HG03378 (cell line): ENCODE measurements around the gene TP73.

ENCODE experiments used
- ATAC-seq: cut with Tn5 transposase; IDR thresholded peaks from one replicate; pipeline ENCODE4 v1.9.1; 2021; ENCODE audit warnings: mild to moderate bottlenecking, moderate library complexity; ENCODE audit not compliant: unreplicated experiment

TP73 gene

DNA sequence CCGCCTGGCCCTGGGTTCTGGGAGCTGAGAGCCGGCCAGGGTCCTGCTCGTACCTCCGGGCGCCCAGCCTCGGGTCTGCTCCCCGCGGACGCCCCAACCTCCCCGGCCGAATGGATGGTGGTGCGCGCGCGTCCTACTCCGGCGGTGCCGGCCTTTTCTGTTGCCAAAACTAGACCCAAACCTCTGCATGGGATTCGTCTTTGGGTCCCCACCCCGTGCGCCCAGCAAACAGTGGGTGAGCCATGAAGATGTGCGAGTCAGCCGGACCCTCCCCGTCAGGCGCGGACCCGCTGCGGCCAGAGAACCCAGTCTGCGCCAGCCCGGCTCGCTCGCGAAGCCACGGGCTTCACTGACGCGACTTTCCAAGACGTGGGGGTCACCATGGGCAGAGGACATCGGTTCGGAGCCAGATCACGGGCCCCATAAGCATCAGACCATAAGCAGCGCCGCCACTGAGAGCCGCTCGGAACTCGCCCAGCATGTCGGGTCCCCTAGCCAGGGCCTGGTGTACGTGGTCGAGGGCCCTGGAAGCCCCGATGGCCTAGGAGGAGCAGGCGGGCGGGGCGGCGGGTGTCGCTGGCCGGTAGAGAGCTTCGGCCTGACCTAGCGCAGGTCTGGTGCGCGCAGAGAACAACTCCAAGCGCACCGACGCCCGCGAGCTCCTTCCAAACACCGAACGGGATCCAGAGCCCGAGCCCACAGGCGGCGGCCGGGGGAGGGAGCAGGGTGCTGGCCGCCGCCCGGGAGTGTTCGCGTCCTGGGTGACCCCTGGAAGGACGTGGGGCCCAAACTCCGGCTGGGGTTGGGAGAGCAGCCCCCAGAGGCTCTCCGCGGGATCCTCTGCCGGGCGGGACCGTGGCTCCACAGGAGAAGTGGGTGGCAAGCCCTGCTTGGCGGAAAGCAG, 1.0 kb upstream of the TP73 start:
- ATAC-seq = no peak

DNA sequence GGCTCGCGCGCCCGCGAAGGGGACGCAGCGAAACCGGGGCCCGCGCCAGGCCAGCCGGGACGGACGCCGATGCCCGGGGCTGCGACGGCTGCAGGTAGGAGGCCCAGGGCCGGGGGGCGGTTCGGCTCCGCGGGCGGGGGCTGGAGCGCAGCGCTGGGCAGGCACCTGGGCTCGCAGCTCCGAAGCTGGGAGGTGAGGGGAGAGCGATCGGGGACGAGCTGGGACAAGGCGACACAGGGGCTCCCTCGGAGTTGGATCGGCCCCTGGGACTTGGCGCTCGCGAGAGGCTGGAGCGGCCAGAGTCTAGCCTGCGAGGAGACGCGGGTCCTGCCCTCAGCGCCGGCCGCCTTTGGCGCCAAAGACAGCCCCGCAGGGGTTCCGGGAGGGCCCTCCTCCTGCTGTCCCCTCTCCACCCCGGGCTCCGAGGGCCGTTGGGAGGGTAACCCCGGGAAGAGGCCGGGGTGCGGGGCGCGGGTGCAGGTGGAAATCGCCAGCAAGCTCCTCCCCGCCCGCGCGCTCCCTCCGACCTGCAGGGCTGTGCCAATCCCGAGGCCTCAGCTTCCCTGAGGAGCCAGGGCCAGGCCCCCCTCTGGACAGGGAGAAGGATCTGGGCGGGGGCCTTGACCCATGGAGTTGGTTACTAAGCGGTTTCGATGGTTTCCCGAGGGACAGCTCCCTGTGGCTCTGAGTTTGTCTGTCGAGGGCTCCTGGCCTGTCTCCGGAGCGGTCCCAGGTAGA, 401 bp downstream of the TP73 start:
- ATAC-seq = no peak

DNA sequence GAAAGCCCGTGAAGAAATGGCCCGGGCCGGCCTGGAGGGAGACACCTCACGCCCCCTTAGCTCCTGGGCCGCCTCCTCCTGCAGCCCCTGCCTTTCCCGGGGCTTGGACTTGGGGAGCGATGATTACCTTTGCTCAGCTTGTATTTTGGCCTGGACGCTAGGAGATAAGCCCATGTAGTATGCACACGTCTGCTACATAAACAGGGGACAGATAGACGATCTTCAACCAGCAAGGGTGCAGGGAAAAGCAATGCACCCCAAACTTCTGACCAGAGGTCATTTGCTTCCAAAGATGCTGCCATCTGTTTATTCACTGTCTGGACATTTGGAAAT, 936 bp downstream of the TP73 start:
- ATAC-seq = no peak

DNA sequence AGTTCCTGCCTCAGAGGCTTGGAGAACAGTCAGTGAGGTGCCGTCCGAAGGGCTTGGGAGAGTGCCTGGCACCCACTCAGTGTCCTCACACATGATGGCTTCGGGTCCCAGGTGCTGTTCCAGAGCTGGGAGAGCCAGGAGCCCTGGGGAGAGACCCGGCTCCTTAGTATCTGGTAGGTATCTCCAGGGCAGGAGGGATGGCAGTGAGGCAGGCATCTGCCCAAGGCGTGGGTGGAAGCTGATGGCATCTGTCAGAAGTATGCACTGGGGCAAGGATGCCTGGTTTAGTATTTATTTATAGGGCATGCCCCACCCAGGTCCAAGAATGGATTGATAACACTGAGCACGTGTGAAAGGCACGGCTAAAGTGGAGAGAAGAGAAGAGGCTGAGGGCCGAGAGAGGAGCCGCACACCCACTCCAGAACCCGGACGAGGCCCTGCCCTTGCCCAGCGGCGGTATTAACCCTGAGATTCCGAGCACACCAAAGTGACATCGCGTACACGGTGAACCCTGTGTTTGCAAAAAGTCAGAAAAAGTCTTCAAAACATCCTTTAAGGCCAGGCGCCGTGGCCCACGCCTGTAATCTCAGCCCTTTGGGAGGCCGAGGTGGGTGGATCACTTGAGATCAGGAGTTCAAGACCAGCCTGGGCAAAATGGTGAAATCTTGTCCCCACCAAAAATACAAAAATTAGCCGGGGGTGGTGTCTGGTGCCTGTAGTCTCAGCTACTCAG, 2.4 kb downstream of the TP73 start:
- no peak for ATAC-seq

DNA sequence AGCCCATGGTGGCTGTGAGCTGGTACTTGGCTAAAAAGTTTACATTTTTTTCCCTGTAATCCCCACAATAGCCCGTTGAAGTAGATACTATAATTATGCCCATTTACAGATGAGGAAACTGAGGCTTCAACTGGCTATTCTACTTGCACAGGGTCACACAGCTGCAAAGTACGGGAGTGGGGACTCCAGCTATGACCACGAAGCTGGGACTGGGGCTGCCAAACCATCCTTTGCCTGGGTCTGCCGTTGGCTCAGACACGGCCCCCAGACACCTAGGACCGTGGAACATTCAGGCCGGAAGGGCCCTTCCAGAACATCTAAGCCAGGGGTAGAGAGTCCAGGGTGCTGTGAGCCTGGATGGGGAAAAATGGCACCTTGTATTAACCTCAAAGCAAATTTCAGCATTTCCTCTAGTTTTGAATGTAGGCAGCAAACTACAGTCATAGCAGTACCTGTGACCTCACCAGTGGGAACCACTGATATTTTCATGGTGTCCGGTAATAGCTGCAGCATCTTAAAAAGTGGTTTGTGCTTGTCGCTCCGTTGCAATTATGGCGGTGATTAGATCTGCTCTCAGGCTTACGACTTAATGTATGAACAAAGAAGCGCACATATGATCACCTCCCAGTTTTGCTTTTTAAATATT, 4.3 kb downstream of the TP73 start:
- ATAC-seq = peak; percentile 71

DNA sequence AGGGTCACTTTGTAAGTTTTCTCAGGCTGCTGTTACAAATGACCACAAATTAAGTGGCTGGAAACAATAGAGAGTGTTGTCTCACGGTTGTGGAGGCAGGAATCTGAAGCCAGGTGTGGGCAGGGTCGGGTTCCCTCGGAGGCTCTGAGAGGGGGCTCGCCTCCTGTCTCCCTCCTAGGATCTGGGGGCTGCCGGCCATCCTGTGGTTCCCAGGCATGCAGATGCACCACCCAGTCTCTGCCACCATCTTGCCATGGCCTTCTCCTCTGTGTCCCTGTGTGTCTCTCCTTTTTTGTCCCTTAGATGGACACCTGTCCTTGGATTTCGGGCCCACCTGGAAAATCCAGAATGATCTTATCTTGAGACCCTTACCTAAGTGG, 4.8 kb downstream of the TP73 start:
- ATAC-seq = no peak

DNA sequence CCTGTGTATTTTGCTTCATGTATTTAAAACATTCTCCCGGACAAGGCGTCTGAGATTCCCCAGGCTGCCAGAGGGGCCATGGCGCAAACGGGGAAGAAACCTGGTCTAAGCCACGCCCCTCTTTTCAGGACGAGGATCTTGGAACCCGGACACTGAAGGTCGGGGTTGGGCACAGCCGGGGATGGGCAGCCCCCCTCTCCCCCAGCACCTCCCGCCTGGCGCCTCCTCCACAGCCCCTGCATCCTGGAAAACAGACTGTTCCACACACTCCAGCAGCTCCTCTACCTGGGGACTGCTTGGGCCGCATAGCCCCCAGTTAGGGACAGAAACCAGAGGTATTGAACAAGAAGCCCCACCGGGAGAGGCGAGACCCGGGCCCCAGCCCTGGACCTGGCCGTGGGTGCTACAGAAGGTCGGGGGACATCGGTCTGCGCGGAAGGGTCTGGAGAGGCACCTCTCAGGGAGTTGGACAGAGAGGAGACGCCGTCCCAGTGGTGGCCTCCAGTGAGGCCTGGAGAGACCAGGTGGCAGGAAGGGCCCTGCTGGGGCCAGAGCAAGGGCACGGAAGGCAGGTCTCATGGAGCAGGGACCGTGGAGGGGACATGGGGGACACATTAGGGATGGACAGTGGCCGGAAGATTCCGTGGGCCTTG, 5.4 kb downstream of the TP73 start:
- no peak for ATAC-seq

DNA sequence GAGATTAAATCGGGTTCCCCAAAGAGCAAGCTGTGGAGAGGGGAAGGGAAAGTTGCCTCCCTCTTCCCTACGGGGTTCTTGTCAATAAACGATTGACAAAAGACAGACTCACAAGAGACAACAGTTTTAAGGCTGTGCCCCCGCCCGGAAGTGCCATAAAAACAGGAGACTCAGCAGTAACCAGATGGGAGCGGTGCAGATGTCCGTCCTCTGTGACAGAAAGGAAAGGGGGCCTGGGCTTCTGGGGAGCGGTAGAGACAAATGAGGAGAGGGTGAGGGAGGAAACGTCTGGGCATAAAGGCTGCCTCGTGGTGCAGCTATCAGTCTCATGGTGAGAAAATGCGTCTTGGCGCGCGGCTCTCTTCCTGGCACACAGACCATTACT, 5.9 kb downstream of the TP73 start:
- ATAC-seq = no peak

DNA sequence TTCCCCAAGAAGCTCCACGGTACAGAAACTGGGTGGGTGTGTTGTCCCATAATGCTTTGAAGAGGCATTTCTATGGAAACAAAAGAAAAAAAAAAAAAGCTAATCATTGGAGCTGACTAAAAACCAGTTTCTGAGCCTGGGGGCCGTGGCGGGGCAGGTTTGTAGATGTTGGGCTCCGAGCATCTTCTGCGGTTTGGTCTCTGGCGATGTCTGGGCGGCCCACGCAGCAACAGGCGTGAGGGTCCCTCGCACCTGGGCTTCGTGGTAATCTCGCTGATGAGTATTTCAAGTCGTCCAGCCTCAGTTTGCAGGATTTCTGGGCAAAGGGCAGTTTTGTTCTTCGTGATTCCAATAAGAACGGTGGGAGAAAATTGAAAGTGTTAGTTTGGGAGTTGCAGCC, 6.8 kb downstream of the TP73 start:
- no peak for ATAC-seq

DNA sequence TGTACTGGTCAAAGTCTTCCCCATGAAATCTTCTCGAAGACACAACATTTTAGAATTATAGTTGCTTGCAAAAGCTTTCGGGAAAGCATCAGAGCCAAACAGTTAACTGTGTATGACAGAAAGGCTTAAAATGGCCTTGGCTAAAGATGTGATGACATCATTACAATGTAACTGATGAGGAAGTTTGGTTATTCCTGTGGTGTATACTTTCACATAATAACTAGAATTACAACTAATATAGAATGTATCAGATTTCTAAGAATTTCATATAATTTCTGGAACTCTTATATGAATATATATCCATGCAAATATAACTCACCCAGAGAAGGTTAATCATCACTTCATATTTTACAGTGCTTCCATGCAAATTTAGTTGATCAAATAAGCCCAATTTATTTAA, 8.4 kb downstream of the TP73 start:
- no peak for ATAC-seq

DNA sequence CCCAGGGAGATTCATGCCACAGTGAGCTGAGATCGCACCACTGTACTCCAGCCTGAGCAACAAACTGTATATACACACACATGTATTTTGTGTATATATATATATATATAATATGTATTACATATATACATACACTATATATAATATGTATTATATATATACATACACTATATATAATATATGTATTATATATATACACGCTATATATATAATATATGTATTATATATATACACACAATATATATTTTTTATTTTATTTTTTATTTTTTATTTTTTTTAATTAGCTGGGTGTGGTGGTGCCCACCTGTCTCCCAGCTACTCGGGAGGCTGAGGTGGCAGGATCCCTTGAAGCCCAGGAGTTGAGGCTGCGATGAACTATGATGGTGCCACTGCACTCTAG, 9.3 kb downstream of the TP73 start:
- ATAC-seq = no peak

DNA sequence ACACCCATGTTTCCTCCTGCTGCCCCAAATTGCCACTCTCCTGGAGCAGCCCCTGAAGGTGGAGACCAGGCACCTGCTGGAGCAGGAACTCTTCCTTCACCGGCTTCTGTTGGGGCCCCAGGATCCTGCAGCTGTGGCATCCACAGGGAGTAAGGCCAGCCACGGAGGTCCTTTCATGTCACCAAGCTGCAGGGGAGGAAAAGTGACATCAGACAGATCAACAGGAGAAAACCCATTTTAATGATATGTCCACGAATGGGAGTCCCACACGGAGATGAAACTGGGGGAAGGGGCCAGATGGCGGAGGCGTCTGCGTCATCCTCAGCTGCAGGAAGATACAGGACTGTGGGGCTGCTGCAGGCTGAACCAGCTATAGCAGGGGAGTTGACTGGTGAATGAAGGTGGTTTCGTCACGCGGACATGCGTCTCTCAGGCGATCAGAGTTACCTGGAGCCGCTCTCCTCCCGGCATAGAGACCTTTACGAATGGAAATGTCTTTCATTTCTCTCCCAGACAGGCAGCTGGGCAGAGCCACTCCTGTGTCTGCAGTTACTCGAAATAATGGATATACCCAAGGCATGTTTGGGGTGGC, 9.9 kb downstream of the TP73 start:
- no peak for ATAC-seq

DNA sequence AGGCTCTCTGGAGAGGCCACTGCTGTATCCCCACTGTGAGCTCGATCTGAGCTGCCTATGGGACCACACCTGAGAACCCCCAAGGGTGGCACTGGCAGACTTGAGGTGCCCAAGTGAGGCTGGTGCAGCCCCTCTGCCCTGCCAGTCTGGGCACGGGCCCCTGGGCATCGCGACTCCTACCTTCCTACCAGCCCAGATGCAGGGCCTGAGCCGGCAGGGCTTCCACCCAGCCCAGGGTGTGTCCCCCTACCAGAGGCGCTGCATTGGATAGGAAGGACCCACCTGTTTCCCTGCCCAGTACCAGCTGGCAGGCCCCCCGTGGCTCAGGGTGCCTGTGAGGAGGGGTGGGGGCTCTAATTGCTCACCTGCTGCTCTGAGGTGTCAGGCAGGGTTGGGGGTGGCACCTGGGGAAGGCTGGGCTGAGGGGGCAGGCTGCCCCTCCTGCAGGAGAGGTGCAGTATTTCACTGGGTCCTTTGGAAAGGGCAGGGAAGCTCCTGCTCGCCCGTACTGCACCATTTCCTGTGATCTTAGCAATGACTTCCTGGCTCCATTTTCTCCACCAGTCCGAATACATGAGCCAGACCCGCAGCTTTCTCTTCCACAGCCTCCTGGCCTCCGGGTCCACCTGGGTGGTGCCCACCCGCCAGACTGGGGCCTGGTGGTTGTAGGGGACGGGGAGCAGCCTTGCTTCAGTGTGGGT, 11.8 kb downstream of the TP73 start:
- no peak for ATAC-seq

DNA sequence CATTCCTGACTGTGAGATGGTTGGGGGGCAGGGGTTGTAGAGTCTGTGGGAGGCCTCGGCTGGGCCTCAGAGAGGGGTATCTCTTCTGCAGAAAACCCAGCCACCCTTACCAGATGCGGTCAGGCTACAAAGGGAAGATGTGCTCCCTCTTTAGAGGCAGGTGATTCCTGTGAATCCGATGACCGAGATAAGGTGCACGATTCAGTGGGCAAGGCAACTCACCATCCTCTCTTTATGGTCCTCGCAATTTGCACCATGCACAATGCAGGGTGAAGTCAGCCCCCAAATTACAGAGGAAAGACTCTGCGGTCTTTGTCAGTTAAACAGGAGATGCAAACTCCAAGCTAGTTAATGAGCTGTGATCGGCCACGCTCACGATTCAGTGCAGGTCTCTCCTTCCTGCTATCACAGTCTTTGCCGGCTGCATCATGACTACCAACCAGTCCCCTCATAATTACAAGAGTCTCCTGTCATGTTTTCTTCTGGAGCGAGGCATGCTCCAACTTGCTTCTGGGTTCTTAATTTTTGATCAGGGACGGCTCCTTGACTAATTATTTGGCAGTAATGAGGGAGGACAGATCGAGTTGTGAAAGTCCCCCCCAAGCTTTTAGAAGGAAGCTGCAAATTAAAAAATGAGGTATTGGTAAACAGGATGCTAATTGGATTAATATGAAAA, 12.5 kb downstream of the TP73 start:
- no peak for ATAC-seq

DNA sequence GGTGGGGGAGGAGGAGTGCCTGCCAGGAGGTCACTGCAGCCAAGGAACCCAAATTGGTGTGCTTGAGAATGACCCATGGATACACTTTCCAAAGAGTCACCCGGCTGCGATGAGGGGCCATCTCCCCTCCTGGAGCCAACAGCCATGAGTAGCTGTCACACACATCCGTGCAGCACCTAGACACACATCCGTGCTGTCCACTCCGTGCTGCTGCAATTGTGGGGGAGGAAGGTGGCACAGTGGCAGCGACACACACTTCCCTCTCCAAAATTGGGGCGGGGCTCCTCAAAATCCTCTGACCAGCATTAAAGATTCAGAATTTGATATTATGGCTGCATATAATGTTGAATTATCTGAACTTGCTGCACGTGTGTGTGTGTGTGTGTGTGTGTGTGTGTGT, 15.8 kb downstream of the TP73 start:
- no peak for ATAC-seq

DNA sequence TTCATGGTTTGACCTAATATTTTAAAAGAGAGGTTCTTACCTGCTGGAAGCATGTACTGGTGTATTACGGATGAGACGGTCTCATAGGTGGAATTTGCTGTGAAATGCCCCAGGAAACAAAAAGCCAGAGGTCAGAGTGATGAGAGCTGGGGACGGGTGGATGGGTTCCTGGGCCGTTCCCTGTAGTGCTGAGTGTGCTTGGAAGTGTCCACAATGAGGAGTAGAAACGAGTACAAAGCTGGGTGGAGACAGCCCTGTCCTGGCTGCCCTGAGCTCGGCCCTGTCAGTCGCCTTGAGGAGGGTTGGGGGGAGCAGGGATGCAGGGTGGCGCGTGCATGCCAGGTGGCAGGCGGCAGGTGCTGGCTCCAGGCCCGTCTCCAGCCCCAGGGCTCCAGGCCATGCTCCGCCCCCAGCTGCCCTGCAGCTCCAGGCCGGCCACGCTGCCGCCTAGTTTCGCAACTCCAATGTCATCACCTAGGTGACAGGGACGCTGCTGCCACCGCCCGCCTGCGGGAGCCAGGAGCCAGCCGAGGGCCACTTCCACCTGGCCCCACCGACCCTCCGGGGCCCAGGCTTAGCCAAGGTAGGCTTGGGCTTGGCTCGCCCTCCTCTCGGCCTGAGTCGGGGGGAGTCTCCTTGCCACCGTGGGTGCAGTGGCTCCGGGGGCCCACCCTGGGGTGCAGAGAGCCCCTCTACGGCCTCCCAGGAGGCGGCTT, 16.4 kb downstream of the TP73 start:
- ATAC-seq = no peak

DNA sequence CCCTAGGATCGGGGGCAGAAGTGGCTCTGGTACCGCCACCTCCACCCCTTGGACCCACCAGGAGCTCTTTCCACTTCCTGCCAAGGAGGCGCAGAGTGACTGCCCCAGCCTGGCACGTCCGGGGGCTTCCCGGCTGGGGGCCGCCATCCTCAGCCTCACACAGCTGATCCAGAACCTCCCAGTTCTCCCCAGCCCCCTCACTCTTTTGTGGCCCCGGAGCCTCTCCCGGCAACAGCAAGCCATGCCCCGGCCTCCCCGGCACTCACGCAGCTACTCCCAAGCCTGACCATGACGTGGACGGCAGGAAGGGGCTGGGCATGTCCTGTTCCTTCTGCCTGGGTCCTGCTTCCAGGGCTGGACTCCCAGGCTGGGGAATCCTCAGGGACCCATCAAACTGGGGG, 17.1 kb downstream of the TP73 start:
- no peak for ATAC-seq

DNA sequence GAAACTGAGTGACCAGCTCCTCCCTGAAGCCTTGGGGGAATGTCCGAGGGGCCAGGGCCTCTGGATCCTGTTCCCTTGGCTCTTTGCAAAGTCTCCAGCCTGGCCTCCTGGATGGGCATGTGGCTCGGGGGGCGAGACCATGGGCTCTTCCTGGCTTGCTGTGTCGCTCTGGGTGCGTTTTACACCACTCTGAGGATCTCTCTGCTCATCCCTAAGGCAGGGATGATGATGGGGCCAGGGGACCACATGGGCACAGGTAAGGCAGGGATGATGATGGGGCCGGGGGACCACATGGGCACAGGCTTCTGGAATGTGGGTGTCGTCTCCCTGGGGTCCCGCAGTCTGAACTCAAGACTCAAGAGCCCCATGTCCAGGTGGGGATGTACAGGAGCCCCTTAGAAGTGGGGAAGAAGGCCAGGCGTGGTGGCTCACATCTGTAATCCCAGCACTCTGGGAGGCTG, 17.7 kb downstream of the TP73 start:
- no peak for ATAC-seq
